Neuronal stem cell (in vitro differentiated cells): ENCODE measurements around the gene ADGRF5.
"Not testable (repeated sequence)": the region's sequence is repeated elsewhere in the genome, so short reads cannot be mapped to it uniquely, and the experiment has no call there.

ENCODE experiments used
- DNase-seq: peaks from one replicate; pipeline ENCODE4 v3.0.0-alpha.2; 2013; ENCODE audit warnings: low spot score
- H2AFZ ChIP-seq: one replicate; pipeline ENCODE4 v1.6.1; 2013; ENCODE audit warnings: mild to moderate bottlenecking, low read length, inconsistent platforms
- H2AK5ac ChIP-seq: 2 replicates; pipeline ENCODE4 v1.6.1; 2013; ENCODE audit warnings: low read depth, mild to moderate bottlenecking, inconsistent platforms, low read length, moderate library complexity, mixed read lengths
- H2BK120ac ChIP-seq: 2 replicates; pipeline ENCODE4 v1.6.1; 2013; ENCODE audit warnings: low read depth, mild to moderate bottlenecking, inconsistent platforms, low read length, moderate library complexity, mixed read lengths
- H2BK12ac ChIP-seq: one replicate; pipeline ENCODE4 v1.6.1; 2013; ENCODE audit warnings: low read length, inconsistent platforms
- H2BK15ac ChIP-seq: 2 replicates; pipeline ENCODE4 v1.6.1; 2013; ENCODE audit warnings: mild to moderate bottlenecking, low read length, inconsistent platforms, mixed read lengths
- H2BK5ac ChIP-seq: one replicate; pipeline ENCODE4 v1.6.1; 2013; ENCODE audit warnings: inconsistent platforms, mild to moderate bottlenecking, low read length, moderate library complexity
- H3K14ac ChIP-seq: one replicate; pipeline ENCODE4 v1.6.1; 2013; ENCODE audit warnings: low read length, inconsistent platforms
- H3K18ac ChIP-seq: 2 replicates; pipeline ENCODE4 v1.6.1; 2013; ENCODE audit warnings: low read length, inconsistent platforms
- H3K23ac ChIP-seq: 2 replicates; pipeline ENCODE4 v1.6.1; 2013; ENCODE audit warnings: low read depth, mild to moderate bottlenecking, mixed read lengths, low read length, inconsistent platforms; ENCODE audit not compliant: poor library complexity
- H3K27ac ChIP-seq: replicated peaks from 3 replicates; pipeline ENCODE4 v1.5.1; 2013; ENCODE audit warnings: low read length, inconsistent platforms
- H3K27me3 ChIP-seq, 3 experiments: 2 replicates each; pipeline ENCODE4 v1.6.1; 2013; ENCODE audit warnings: low read length in 3 of 3, mild to moderate bottlenecking in 2 of 3, inconsistent platforms in 1 of 3, low read depth in 1 of 3, mixed read lengths in 1 of 3, moderate library complexity in 1 of 3; ENCODE audit not compliant: control insufficient read depth in 3 of 3, insufficient read depth in 3 of 3
- H3K36me3 ChIP-seq, 2 donors: replicated peaks in 1 of 2; 2 replicates each; pipeline ENCODE4 v1.6.1; 2013; ENCODE audit warnings: low read length in 2 of 2; ENCODE audit not compliant: control insufficient read depth in 2 of 2, insufficient read depth in 2 of 2
- H3K4ac ChIP-seq: 2 replicates; pipeline ENCODE4 v1.6.1; 2013; ENCODE audit warnings: inconsistent platforms, mild to moderate bottlenecking, low read length, moderate library complexity
- H3K4me1 ChIP-seq, 2 donors: 1 replicate in 1 of 2; 2 replicates in 1 of 2; pipeline ENCODE4 v1.6.1; 2013; ENCODE audit warnings: low read length in 2 of 2, low read depth in 1 of 2; ENCODE audit not compliant: control insufficient read depth in 2 of 2, insufficient read depth in 1 of 2
- H3K4me2 ChIP-seq: one replicate; pipeline ENCODE4 v1.6.1; 2013; ENCODE audit warnings: mild to moderate bottlenecking, low read length, inconsistent platforms; ENCODE audit not compliant: insufficient read depth, poor library complexity, severe bottlenecking
- H3K4me3 ChIP-seq, 2 donors: 2 replicates each; pipeline ENCODE4 v1.5.1; 2013; ENCODE audit warnings: low read length in 2 of 2, mild to moderate bottlenecking in 2 of 2, inconsistent platforms in 1 of 2, moderate library complexity in 1 of 2
- H3K79me1 ChIP-seq: one replicate; pipeline ENCODE4 v1.6.1; 2013; ENCODE audit warnings: low read depth, mild to moderate bottlenecking, inconsistent platforms, low read length, moderate library complexity
- H3K9ac ChIP-seq: one replicate; pipeline ENCODE4 v1.6.1; 2013; ENCODE audit warnings: mild to moderate bottlenecking, low read depth, low read length, inconsistent platforms; ENCODE audit not compliant: poor library complexity
- H3K9me3 ChIP-seq, 2 donors: replicated peaks in 1 of 2; 2 replicates each; pipeline versions ENCODE3 to v1.6.1; 2013; ENCODE audit warnings: low read length in 2 of 2, mild to moderate bottlenecking in 2 of 2, inconsistent platforms in 1 of 2, low read depth in 1 of 2, mixed read lengths in 1 of 2, moderate library complexity in 1 of 2; ENCODE audit not compliant: control insufficient read depth in 2 of 2, insufficient read depth in 1 of 2
- H4K8ac ChIP-seq: one replicate; pipeline ENCODE4 v1.6.1; 2013; ENCODE audit warnings: low read depth, mild to moderate bottlenecking, inconsistent platforms, low read length, moderate library complexity
- H4K91ac ChIP-seq: one replicate; pipeline ENCODE4 v1.6.1; 2013; ENCODE audit warnings: low read length, low read depth, mild to moderate bottlenecking, inconsistent platforms; ENCODE audit not compliant: poor library complexity
- WGBS, 2 donors: extraction: QIAGEN DNeasy Blood & Tissue Kit; methylation state at CpG; one replicate each; pipeline ENCODE4 v1.1.7; 2013; ENCODE audit warnings: missing lambda C conversion rate in 2 of 2, mixed read lengths in 1 of 2; ENCODE audit not compliant: insufficient read length in 2 of 2, insufficient replicate concordance in 1 of 2; ENCODE audit errors: extremely low coverage in 2 of 2; 5-methylcytosine and 5-hydroxymethylcytosine counted together

ADGRF5 gene

GRCh38 chr6:46865221-46865620, 56.5 kb downstream of the ADGRF5 start:
- no peak overlapping the region for H2BK5ac ChIP-seq
- H2BK120ac ChIP-seq = no peak overlapping the region
- H3K23ac ChIP-seq = no peak overlapping the region
- no peak overlapping the region for H3K4me3 ChIP-seq
- H3K4me2 ChIP-seq = no peak overlapping the region
- no peak overlapping the region for H3K27ac ChIP-seq
- no peaks in the 10 kb centered on the region for H3K36me3 ChIP-seq
- WGBS, 2 donors = no CpG with 5 or more reads among the region's 2 CpGs
- H4K8ac ChIP-seq = no peak overlapping the region
- no peak overlapping the region for H3K4ac ChIP-seq
- no peaks in the 10 kb centered on the region for H3K27me3 ChIP-seq
- no peak overlapping the region for H3K18ac ChIP-seq
- no peak overlapping the region for H2AK5ac ChIP-seq
- no peak overlapping the region for H3K9ac ChIP-seq
- no peak overlapping the region for H4K91ac ChIP-seq
- H2BK15ac ChIP-seq = no peak overlapping the region
- no peaks in the 10 kb centered on the region for H3K4me1 ChIP-seq
- no peaks in the 10 kb centered on the region for H3K9me3 ChIP-seq
- H3K14ac ChIP-seq = no peak overlapping the region
- H2BK12ac ChIP-seq = no peak overlapping the region
- no peak overlapping the region for H2AFZ ChIP-seq
- no peaks in the 10 kb centered on the region for H3K79me1 ChIP-seq
- DNase-seq = no peak

DNA sequence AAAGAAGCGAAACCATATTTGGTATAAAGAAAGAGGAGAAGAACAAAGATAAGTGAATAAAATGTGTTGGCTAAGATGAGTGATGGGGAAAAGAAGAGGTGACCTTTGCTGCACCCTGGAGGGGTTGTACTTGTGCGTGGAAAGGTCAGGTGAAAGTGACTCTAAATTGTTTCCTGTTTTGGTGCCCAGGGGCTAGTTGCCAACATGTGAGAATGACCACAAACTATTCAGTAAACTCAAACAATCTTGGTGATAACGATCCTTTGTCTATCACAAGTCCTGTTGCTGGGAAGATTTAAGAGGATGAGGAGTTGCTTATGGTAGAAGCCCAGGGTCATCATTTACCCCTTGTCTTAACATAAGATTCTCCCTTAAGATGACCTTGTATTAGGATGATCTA, 57.9 kb downstream of the ADGRF5 start:
- no peak overlapping the region for H3K9ac ChIP-seq
- H4K91ac ChIP-seq = no peak overlapping the region
- no peak overlapping the region for H3K4me2 ChIP-seq
- no peak overlapping the region for H3K4ac ChIP-seq
- H3K27me3 ChIP-seq = no peaks in the 10 kb centered on the region
- H3K36me3 ChIP-seq = no peaks in the 10 kb centered on the region
- WGBS, 2 donors = no CpG with 5 or more reads among the region's 3 CpGs
- H2BK5ac ChIP-seq = no peak overlapping the region
- no peak overlapping the region for H3K14ac ChIP-seq
- H3K4me1 ChIP-seq = no peaks in the 10 kb centered on the region
- no peak overlapping the region for H2AK5ac ChIP-seq
- no peak overlapping the region for H2BK12ac ChIP-seq
- no peak overlapping the region for H2BK120ac ChIP-seq
- H4K8ac ChIP-seq = no peak overlapping the region
- no peak overlapping the region for H3K23ac ChIP-seq
- no peak overlapping the region for H2AFZ ChIP-seq
- no peak overlapping the region for H3K4me3 ChIP-seq
- H3K27ac ChIP-seq = no peak overlapping the region
- no peaks in the 10 kb centered on the region for H3K9me3 ChIP-seq
- DNase-seq = no peak
- H3K18ac ChIP-seq = no peak overlapping the region
- no peaks in the 10 kb centered on the region for H3K79me1 ChIP-seq
- H2BK15ac ChIP-seq = no peak overlapping the region

GRCh38 chr6:46862381-46862780, 59.4 kb downstream of the ADGRF5 start:
- Histone ChIP-seq H3K27ac (no peak overlapping the region), H2BK5ac (no peak overlapping the region), H3K4me1 (no peaks in the 10 kb centered on the region), H3K27me3 (no peaks in the 10 kb centered on the region), H3K4ac (no peak overlapping the region), H3K4me2 (no peak overlapping the region), H2AFZ (no peak overlapping the region), H3K18ac (no peak overlapping the region), H3K79me1 (no peaks in the 10 kb centered on the region), H2AK5ac (no peak overlapping the region), H3K9me3 (no peaks in the 10 kb centered on the region), H2BK12ac (no peak overlapping the region), H3K9ac (no peak overlapping the region), H2BK120ac (no peak overlapping the region), H3K14ac (no peak overlapping the region), H3K4me3 (no peak overlapping the region), H4K8ac (no peak overlapping the region), H2BK15ac (no peak overlapping the region), H4K91ac (no peak overlapping the region), H3K36me3 (no peaks in the 10 kb centered on the region), H3K23ac (no peak overlapping the region)
- DNase-seq = no peak
- no CpG with 5 or more reads among the region's 2 CpGs for WGBS, 2 donors

DNA sequence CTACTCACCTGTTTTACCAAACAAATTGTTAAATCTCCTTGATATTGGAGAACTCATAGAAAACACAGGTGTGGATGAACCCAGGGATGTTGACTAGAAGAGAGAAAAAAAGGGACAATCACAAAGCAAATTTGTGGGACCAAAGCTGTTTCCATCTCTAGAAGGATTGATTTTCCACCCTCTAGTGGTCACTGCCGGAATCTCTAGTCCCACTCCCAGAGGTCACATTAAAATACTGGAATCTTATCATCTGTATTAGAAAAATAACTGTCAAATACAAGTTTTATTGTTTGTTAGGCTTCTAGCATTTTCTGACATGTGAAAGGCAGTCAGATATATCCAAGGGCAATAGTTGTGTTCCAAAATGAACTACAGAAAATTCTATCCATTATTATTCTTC, 65.8 kb downstream of the ADGRF5 start:
- no CpG with 5 or more reads among the region's 1 CpG for WGBS, 2 donors
- not testable (repeated sequence) for H2BK120ac ChIP-seq, DNase-seq, H3K36me3 ChIP-seq, H4K8ac ChIP-seq, H3K27me3 ChIP-seq, H3K23ac ChIP-seq, H3K27ac ChIP-seq, H3K9ac ChIP-seq, H2BK15ac ChIP-seq, H3K4me1 ChIP-seq, H2BK5ac ChIP-seq, H2BK12ac ChIP-seq, H3K4me3 ChIP-seq, H3K14ac ChIP-seq, H3K9me3 ChIP-seq, H3K4me2 ChIP-seq, H4K91ac ChIP-seq, H3K79me1 ChIP-seq, H3K4ac ChIP-seq, H3K18ac ChIP-seq, H2AFZ ChIP-seq, H2AK5ac ChIP-seq
